B cell (primary cell): ENCODE results near the gene MUC3A.

Source experiments
- CTCF ChIP-seq: fragments of 200-600 bp; IDR thresholded peaks from one replicate; pipeline ENCODE4 v1.8.0; 2022; ENCODE audit warnings: antibody characterized with exemption, mild to moderate bottlenecking
- EZH2 ChIP-seq: IDR thresholded peaks from 2 replicates; pipeline ENCODE4 v1.6.1; 2012; ENCODE audit warnings: borderline replicate concordance, low read depth, mild to moderate bottlenecking, moderate library complexity, low read length; ENCODE audit not compliant: insufficient read depth, poor library complexity, severe bottlenecking

GRCh38 chr7:100962537-100962936, 13.2 kb downstream of the MUC3A start:
- peak; percentile 15 for TF ChIP-seq CTCF
- no peak for TF ChIP-seq EZH2
